Adrenal gland (tissue), 12 donors: Measurements from ENCODE around the gene PTPRD. TPM values are rescaled to one million over a fixed set of nuclear protein-coding genes. Genes with fewer than 3 reads are reported as not detected.

Experiments used
- DNase-seq, 7 donors: peaks; one replicate each; pipeline ENCODE4 v3.0.0-alpha.2; 2019 to 2020
- H3K27ac ChIP-seq, 5 donors: fragments of 200-600 bp; sonication (generic) in 4 of 5; 1 replicate in 3 of 5; 2 replicates in 2 of 5; pipeline versions ENCODE4 v1.5.1 to v1.8.0; 2016 to 2020; ENCODE audit warnings: mild to moderate bottlenecking in 1 of 5
- H3K27me3 ChIP-seq: fragments of 200-600 bp; 2 replicates; pipeline ENCODE4 v1.8.0; 2021
- H3K36me3 ChIP-seq, 2 donors: fragments of 200-600 bp; replicated peaks in 1 of 2; 1 replicate in 1 of 2; 2 replicates in 1 of 2; pipeline versions ENCODE4 v1.5.1 to v1.8.0; 2018 to 2022
- H3K4me1 ChIP-seq, 2 donors: fragments of 200-600 bp; replicated peaks in 1 of 2; 1 replicate in 1 of 2; 2 replicates in 1 of 2; pipeline versions ENCODE4 v1.5.1 to v1.8.0; 2018 to 2021
- H3K4me3 ChIP-seq, 4 donors: fragments of 200-600 bp; sonication (generic) in 3 of 4; one replicate each; pipeline ENCODE4 v1.5.1; 2016 to 2018
- H3K9me3 ChIP-seq, 3 donors: fragments of 200-600 bp; sonication (generic) in 1 of 3; replicated peaks in 1 of 3; 1 replicate in 2 of 3; 2 replicates in 1 of 3; pipeline versions ENCODE4 v1.5.1 to v1.8.0; 2016 to 2021
- CTCF ChIP-seq, 6 experiments: fragments of 450-650 bp in 4 of 6; fragments of 200-600 bp in 2 of 6; sonication (generic) in 1 of 6; IDR thresholded peaks; 1 replicate in 5 of 6; 2 replicates in 1 of 6; pipeline versions ENCODE4 v1.5.1 to v1.8.0; 2016 to 2021; ENCODE audit warnings: antibody characterized with exemption in 6 of 6, mild to moderate bottlenecking in 2 of 6, moderate library complexity in 1 of 6
- POLR2A ChIP-seq, 2 donors: fragments of 450-650 bp; IDR thresholded peaks; one replicate each; pipeline ENCODE4 v1.6.1; 2017; ENCODE audit warnings: antibody characterized with exemption in 2 of 2, mild to moderate bottlenecking in 2 of 2, moderate library complexity in 1 of 2
- WGBS, 4 donors: extraction: QIAGEN DNeasy Blood & Tissue Kit in 2 of 4; methylation state at CpG; one replicate each; pipeline versions ENCODE4 v1.1.5 to v1.1.7; 2013 to 2017; 5-methylcytosine and 5-hydroxymethylcytosine counted together
- intact Hi-C, 2 donors: fragments of 100-400 bp; cut with DNase I; formaldehyde crosslinking; loops; one replicate each; pipeline versions ENCODE4 v1.14.1 to v1.15.0; 2022 to 2023
- polyA plus RNA-seq, 3 donors: library from polyadenylated mRNA; stranded (reverse); fragments of 200-250 nt in 2 of 3; fragments of 350-450 nt in 1 of 3; fragmentation: Illumina TruSeq in 1 of 3; extraction: RNeasy Lipid Tissue Mini Kit (QIAGEN cat#74804) in 1 of 3; gene quantifications; one replicate each; pipeline ENCODE4 v1.2.3, GENCODE V29; 2013 to 2014
- total RNA-seq, 9 donors: library from RNA; depleted of rRNA in 4 of 9; stranded (reverse); fragments of >200 nt in 4 of 9; fragments of 120-200 nt in 1 of 9; fragmentation: NEBNext Ultra II Directional in 1 of 9; extraction: Animal tissue kit (Norgen Biotek cat#: 25700) in 1 of 9; gene quantifications; one replicate each; pipeline versions ENCODE4 v1.1.0 to v1.2.4, GENCODE V29; 2013 to 2023
- donor health status: healthy with polysubstance abuse.
- donor health status: Bipolar disorder and iron deficiency.
- donor health status: DM: yes; HTN: yes; CAD: no.
- donor health status: DM: no; HTN: no; CAD: no.
- donor health status: DM: no; HTN: no; CAD: no.
- donor health status: DM: yes; HTN: yes; CAD: no.

The PTPRD gene
- total and polyA plus RNA-seq, 12 donors: 0.61 to 71.2 (median 4.5) TPM

GRCh38 chr9:9924376-9924775 is 688.4 kb downstream of the PTPRD start:
- WGBS, 4 donors: 58 to 64% (median 61%) methylated on average over 3 of the region's 3 CpGs
- H3K4me1 ChIP-seq: no peaks in the 10 kb centered on the region
- no peaks in the 10 kb centered on the region for H3K9me3 ChIP-seq
- DNase-seq: no peak
- no peaks in the 10 kb centered on the region for H3K27me3 ChIP-seq
- H3K36me3 ChIP-seq: no peaks in the 10 kb centered on the region
- no peak overlapping the region for H3K27ac ChIP-seq
- no peak overlapping the region for H3K4me3 ChIP-seq
- intact Hi-C loops: no loop called here
- TF ChIP-seq POLR2A (IDR thresholded peaks at IDR 0.05) (no peak), CTCF (IDR thresholded peaks at IDR 0.05) (no peak)

- Histone ChIP-seq H3K4me1 (no peaks in the 10 kb centered on the region), H3K4me3 (no peak overlapping the region), H3K9me3 (no peaks in the 10 kb centered on the region), H3K27me3 (no peaks in the 10 kb centered on the region), H3K27ac (no peak overlapping the region), H3K36me3 (no peaks in the 10 kb centered on the region)
- 65 to 76% (median 70%) methylated on average over 2 of the region's 2 CpGs for WGBS, 4 donors
- no peak for TF ChIP-seq CTCF (IDR thresholded peaks at IDR 0.05)
- TF ChIP-seq POLR2A (IDR thresholded peaks at IDR 0.05): no peak
- intact Hi-C loops: no loop called here
- DNase-seq: no peak
Measured at GRCh38 chr9:9921805-9922204, 691.0 kb downstream of the PTPRD start.

GRCh38 chr9:9920425-9921060 is 692.3 kb downstream of the PTPRD start:
- intact Hi-C loops: no loop called here
- Histone ChIP-seq H3K9me3 (no peaks in the 10 kb centered on the region), H3K27me3 (no peaks in the 10 kb centered on the region), H3K36me3 (no peaks in the 10 kb centered on the region), H3K4me1 (no peaks in the 10 kb centered on the region), H3K27ac (no peak overlapping the region), H3K4me3 (no peak overlapping the region)
- TF ChIP-seq POLR2A (IDR thresholded peaks at IDR 0.05) (no peak), CTCF (IDR thresholded peaks at IDR 0.05) (no peak)
- DNase-seq: no peak
- WGBS, 4 donors: 53 to 67% (median 64%) methylated on average over 7 of the region's 7 CpGs

- TF ChIP-seq CTCF (IDR thresholded peaks at IDR 0.05): no peak
- TF ChIP-seq POLR2A (IDR thresholded peaks at IDR 0.05): no peak
- 81 to 89% (median 84%) methylated on average over 3 of the region's 3 CpGs for WGBS, 4 donors
- intact Hi-C loops: no loop called here
- Histone ChIP-seq H3K4me1 (no peaks in the 10 kb centered on the region), H3K9me3 (no peaks in the 10 kb centered on the region), H3K36me3 (no peaks in the 10 kb centered on the region), H3K27ac (no peak overlapping the region), H3K4me3 (no peak overlapping the region), H3K27me3 (no peaks in the 10 kb centered on the region)
- no peak for DNase-seq
Measured at GRCh38 chr9:9919174-9919775, 693.5 kb downstream of the PTPRD start.
